Muscle of back (tissue), 11 donors: ENCODE measurements around the gene PEPD. TPM values are rescaled to one million over a fixed set of nuclear protein-coding genes. Genes with fewer than 3 reads are reported as not detected.

ENCODE experiments used
- DNase-seq, 3 donors: peaks; one replicate each; pipeline versions ENCODE4 v3.0.0 to v3.0.0-alpha.2; 2013
- polyA plus RNA-seq, 10 donors: library from polyadenylated mRNA; unstranded; fragments of 120-200 nt; gene quantifications; one replicate each; pipeline ENCODE4 v1.2.1, GENCODE V29; 2013; ENCODE audit not compliant: insufficient read length in 10 of 10

The PEPD gene
- polyA plus RNA-seq, 10 donors = 35.9 to 53.2 (median 44.4) TPM

DNA sequence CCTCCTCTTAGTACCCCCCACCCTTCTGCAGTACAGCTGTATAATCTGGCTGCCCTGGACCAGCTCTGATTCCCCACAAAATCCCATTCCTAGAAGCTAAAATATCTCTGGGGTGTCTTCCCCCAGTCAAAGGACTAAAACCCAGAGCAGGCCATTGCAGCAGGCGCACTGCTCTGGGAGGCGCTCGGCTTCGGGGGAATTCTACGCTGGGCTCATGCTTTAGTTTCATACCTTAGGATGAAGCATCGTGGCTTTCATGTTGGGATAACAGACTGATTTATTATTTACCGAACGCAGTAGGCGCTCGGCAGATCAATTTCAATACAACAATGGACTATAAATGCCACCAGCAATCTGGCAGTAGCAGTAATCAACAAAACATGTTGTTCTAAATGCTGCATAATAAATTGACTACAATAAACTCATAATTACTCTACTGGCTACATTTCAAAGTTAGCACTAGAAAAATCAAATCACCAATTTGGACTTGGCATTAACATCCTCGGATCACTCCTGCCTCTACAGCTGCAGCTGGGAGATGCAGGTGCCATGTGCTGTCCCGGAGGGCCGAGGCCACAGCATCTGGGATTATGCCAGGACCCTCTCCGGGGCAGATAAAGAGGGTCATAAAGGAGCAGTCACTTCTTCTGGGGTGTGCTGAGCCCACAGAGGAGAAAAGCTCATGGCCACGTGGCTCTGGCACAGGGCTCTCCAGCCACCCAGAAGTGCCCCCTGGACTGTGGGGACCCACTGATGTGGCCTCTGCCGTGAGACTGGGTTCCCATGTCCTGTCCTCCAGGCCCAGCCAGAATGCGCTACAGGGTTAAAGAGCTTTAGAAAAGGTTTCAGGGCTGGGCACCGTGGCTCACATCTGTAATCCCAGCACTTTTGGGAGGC lies 112.8 kb downstream of the PEPD start:
- no peak for DNase-seq

DNA sequence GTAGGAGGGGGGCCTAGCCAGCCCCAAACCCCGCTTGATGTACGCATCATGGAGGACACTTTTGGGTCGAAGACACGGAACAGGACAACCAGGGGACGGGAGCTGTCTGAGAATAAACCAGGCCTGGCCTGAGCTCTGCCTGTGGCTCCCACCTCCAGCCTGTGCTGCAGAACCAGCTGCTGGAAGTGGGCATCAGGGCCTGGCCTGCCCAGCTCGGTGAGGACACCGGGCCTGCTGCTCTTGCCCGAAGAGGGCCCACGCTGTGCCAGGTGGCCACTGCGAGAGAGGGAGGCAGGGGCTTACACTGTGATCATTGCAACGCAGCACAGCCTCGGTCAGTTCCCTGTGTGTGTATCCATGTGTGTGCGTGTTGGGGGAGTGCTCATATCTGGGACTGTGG lies 113.5 kb downstream of the PEPD start:
- DNase-seq = no peak

DNA sequence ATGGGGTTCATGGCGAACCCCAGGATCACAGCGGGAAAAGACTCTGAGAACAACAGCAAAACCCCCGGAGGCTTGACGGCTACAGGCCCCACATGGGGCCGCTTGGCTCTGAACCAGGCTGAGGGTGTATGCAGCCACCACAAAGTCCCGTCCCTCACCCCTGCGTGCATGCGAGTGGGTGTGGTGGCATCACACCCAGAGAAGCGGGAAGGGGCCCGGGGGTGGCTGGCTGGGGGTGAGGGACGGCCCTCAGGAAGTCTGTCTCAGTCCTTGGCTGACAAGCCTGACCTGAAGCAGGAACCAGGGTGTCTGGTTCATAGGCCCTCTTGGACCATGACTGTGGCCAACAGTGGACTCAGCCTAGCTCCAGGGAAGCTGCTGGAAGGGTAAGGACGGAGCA lies 113.9 kb downstream of the PEPD start:
- DNase-seq = no peak

DNA sequence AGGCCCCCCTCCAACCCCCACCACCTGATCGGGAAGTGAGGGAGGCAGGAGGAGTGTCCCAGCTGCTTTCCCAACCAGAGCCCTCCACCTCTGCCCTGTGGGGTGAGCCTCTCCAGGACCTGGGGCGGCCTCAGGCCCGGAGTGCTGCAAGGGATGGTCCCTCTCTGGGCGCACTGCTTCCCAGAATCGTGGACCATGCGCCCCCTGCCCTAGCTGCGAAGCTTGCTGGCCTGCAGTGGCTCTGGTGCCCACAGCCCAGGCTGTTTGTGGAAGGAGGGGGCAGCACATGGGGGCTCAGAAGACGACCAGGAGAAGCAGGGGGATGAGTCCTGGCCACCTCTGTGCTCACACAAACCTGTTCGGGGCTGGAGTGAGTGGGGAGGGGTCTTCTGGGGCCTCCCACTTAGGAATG lies 114.4 kb downstream of the PEPD start:
- no peak for DNase-seq

DNA sequence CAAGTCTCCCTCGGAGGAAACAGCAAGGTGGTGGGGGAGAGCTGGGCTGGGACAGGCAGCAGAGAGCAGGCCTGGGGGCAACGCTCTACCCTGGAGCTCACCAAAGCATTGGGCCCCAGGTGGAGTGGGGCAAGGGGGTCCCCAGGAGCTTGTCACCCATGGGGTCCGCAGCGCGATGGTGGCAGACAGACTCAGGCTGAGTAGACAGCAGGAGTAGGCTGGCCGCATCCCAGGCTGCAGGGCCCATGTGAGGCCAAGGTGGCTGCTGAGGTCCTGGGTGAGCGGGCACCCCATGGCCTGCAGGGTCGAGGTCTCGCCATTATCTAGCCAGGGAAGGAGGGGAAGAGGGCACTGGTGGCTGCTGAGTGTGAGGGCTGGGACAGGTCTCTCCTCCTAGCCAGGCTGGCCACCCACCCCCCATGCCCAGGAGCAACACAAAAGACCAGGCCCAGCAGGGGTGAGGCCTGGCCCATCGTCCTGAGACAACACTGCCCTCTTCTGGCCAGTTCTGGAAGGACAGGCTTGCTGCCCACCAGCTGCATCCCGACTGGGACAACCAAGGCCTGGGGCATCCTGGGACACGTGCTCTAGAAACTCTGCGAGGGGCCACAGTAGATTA lies 115.0 kb downstream of the PEPD start:
- DNase-seq = peak; percentile 40 to 83 (median 75)

DNA sequence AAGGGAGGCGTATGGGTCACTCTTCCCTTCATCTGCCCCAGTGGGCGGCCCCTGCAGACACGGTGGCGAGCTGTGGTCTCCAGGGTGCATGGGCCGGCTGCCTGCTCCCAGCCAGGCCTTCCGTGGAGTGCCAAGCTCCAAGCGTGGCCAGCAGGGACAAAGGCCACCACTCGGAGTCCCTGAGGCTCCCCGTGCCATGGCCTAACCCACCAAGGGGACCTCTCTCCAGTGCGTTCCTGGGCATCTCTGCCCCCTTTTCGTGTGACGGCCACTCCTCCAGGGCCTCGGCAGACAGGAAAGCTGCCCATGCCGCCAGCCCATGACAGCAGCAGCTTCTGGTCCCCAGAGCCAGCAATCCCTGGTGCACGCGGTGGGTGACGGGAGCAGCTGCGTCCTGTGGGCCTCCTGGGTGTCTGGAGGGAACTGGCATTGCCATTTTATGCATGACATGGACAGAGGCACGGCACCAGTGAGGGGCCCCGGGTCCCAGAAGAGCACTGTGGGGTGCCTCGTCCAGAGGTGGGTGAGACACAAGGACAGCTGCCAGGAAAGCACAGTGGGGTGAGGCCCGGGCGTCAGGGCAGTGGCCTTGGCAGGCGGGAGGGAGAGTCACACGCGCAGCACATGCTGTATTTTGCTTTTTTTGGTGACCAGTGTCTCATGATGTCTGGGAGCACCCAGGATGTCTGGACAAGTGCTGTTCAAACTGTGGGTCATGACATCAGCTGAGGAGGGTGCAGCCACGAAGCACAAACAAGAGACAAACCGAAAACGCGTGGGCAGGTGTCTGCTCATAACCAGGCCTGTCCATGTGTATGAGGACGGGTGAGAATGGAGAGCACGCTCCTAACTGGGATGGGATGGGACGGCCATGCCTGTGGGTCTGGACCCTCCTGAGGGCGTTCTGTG lies 115.8 kb downstream of the PEPD start:
- no peak for DNase-seq

DNA sequence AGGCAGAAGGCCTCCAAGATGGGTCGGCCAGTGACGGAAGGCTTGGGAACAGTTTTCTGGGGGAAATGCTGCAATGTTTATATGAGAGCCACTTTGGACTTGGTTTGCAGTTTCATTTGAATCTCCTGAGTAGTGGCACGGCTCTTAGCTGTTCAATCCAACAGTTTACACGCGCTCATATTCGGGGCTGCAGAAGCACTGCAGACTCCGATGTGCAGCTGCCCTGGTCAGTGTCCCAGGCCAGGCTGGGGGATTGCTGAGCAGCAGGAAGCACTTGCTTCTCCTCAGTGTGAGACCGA lies 116.4 kb downstream of the PEPD start:
- peak in 2 of 3 donors; percentile 76 to 92 for DNase-seq

DNA sequence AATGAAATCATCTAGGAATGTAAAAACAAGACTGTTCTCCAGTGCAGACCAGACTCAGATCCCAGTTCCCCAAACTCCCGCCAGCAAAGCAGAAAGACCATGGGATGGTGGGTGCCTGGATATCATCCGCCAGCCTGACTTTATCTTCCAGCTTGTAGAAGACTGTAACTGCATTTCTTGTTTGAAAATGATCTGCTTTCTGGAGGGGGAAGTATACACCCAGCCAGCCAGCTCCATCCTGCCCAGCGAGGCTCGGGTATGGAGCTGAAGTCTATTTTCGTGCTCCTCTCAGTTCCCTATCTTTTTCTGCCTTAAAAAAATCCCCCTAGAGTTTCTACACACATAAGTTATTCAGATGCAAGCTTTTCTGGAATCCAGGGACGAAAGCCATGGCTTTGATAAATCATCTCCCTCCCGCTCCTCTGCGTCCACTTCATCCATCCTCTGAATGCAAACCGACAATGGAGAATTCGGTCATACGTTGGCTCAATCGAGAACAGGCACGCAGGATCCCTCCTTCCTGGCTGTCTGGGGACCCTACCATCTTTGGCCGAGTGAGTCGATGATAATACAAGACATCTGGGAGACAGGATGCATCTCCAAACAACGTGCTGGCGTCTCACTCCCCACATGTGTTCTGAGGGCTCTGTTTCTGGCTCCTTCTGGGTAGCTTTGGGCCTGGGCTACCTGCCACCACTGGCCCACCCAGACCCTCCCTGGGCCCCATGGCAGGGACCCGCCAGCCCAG lies 116.9 kb downstream of the PEPD start:
- peak; percentile 54 to 94 (median 86) for DNase-seq

DNA sequence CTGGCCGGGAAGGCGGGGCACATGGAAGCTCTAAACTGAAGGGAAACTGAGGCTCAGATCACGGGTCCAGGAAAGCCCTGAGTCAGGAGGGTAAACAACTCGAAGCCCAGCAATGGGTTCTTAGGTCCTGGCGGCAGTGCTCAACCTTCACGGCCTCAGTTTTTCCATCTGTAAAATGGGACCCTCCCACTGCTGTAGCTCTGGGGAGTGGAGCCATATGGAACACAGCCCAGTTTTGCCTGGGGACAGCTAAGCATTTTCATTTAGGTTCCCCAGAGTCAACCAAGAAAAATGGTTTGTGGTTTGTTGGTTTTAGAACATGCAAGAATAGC lies 117.7 kb downstream of the PEPD start:
- DNase-seq = no peak

DNA sequence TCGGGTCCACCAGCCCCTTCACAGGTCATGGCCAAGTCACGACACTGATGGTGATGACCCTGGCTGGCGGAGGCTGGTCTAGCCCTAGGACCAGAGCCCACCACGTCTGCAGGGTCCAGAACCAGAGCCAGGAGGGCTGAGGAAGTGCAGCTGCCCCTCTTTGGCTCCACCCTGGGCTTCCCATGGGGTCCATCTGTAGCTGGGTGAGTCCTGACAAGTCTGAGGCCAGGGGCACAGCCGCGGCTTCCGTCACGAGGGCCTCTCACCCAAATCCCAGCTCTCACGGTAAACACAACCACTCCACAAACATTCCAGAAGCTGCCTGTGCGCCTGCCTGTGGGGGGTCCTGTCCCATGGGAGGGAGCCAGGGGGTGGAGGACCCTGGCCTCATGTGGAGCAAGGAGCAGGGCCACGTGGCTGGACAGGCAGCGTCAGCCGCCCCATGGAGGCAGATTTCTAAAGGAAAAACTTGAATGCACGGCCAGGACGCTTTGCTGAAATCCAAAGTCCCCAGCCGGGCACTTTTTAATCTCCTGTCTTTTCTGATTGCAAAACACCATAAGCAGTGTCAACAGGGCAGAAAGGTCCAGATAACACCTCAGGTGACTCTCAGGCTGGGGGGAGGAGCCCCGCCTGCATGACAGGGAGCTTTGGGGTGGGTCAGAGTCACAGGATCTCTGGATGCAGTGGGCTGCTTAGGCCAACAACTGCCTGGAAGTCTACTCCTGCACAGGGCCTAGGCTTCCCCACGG lies 118.2 kb downstream of the PEPD start:
- DNase-seq = no peak

DNA sequence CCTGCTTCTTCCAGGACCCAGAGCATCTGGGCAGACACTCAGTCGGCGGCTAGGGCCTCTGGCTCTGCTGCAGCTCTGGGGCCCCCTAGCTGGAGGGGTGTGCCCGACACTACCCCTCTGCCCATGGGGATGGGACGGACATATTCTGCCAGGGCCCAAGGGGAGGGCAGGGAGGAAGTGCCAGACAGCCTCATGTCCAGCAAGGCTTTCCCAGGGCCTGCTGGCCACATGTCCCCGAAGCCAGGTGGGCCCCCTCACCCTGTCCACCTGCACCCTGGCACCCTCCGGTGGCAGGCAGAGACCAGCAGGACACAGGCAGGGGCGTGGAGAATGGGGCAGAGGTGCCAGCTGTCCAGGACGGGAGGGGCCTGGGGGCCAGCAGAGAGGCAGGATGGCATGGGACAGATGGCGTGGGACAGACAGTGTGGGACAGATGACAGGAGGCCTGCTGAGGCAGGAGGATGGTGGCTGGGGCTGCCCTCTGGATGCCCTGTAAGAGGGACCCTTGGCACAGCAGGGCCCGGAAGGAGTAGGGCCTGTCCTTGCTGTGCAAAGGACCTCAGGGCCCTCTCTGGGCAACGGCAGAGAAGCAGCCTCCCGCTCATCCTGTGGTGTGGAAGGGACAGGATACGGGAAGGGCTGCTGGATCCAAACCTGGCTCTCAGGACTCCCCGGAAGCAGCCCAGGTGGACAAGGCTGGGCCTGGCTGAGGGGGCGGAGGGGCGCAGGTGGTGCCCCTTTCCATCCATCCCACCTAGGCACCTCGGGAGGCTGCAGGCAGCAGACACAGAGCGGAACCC lies 119.0 kb downstream of the PEPD start:
- no peak for DNase-seq

DNA sequence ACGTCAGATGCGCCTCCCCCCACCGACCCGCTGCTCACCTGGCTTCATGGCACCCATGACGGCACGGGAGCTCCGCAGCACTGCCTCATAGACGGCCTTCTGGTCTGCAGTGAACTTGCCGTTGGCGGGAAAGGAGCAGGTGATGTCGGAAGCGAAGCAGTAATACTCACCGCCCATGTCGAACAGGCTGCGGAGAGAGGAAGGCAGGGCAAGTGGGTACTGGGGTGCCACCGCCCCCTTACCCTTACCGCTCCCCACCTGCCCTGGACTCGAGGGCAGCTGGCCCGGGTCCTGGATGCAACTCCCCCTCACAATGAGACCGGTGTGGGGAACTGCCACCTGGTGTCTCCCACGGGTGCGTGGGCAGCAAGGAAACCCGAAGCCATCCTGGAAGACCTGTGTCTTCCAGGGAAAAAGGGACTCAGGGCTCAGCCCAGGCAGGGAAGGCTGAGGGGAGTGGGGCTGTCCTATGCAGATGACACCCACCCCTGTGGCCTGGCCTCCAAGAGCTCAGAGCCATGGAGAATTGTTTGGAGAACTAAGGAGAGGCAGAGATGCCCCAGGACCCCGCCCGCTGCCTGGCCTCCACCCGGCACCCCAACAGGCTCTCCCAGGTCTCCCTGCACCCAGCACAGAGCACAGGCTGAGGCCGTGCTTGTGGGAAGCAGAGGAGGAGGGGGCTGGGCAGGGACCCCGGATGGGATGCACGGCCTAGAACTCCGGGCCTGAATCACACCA lies 119.7 kb downstream of the PEPD start:
- DNase-seq = no peak

DNA sequence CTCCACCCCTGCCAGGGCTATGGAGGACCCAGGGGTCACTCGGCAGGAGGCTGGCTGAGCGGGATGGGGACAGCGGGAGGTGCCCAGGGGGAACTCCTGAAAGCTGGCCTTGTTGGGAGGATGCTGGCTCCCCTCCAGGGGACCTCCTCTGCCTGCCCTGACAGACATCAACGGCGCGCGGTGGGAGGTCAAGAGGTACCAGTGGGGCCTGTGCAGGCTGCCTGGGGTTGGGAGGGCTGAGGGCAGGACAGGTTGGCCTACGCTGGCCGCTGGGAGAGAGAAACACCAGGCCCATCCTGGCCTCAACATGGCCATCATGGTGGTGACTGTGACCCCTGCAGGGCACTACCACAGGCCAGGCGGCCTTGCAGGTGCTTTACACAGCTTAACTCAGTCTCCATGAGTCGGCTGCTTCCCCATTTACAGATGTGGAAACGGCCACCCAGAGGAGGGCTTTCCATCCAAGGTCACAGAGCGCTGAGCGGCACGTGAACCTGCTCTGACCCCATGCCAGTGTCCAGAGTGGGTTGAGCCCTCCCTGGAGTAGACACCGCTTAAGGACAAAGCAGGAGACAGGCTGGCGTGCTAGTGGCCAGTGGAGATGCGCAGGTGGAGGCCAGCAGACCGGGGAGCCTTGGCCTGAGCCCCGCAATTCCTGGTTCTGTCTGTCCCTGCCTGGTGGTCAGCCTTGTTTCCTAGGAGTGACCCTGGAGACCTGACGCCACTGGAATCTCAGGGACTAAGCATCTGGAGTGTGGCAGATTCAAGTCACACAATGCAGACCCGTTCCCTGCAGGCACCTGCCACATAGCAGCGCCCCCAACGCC lies 120.5 kb downstream of the PEPD start:
- DNase-seq = no peak

DNA sequence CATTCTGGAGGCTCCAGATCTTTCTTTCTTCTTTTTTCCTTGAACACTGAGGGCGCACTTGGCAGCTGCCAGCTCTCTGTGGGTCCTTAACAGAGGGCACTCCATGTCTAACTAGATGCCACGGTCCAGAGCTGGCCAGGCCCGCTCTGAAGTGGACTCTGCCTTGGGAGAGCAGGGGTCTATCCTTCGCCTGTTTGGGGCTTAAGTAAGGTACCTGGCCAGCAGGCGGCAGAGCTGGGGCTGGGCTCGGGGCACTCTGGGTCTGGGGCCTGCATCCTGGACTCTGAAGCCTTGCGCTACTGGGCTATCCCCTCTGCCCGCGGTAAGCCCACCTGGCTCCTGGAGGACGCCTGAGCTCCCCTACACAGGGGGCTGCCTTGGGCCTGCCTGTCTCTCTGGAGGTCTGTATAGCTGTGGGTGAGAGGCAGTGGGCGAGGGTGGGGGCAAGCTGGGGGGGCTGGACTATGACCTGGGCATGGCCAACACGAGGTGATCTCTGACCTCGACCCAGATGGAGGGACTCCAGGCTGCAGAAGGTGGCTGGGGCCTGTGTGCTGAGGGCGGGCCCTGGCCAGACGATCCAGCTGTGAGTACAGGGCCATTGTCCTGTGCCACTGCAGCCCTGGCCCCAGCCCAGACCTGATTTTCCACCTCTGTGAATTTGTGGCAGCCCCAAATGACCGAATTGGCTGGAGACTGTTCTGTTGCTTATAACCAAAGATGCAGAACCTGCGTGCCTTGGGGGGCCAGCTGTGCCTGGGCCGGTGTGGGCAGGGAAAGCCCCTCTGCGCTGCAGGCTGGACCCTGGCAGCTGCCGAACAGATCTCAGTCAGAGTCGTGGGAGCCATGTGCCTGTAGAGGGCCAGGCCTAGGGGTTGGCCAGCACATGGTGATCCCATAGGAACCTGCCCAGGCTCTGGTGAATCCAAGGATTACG lies 121.6 kb downstream of the PEPD start:
- DNase-seq = no peak

DNA sequence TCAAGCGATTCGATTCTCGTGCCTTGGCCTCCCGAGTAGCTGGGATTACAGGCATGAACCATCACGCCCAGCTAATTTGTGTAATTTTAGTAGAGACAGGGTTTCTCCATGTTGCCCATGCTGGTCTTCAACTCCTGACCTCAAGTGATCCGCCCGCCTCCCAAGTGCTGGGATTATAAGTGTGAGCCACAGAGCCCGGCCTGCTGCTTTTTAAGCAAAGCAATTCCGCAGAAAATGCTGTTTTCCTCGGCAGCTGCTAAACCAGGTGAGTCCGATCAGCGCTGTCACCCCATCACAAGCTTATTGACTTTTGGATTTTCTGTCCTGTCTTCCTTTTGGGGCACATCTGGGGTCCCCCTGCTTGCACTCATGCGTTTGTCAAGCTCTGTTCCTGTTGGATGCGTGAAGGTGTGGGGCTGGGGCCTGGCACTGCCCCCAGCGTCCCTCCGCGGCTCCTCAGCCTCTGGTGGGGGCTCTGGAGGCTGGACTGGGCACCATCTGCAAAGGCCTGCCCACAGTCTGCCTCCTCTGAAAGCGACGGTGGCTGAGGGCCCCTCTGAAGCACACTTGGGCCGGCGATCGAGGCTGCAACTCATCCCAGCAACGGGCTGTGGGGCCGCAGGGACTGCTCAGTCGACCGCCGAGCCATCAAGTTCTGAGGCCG lies 122.4 kb downstream of the PEPD start:
- no peak for DNase-seq

DNA sequence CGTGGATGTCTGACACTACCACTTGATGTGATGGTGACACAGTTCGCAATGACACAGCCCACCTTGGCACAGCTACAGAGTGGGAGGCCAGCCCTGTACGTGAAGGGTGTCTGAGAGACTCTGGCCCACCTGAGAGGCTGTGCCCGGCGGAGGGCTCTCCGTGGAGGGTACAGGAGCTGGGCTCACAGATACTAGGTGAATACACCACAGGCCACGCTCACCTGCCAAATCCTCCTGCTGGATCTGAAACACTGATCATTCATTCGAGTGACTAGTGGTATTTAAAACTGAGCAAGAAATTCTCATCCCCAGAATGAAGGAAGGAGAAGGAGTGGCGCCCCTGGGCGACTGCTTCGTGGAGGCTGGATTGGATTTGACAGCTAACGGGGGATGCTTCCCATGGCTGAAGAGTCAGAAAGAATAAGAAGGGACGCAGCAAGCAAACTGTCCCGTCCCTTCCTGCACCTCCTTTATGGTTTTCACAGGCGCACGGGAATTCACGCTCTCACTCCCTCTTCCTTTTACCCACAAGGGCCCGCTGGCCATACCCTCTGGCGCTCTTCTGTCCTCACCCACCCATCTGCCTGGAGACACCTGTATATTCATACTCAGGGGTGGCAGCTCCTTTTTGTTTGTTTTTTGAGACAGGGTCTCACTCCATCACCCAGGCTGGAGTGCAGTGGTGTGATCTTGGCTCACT lies 123.1 kb downstream of the PEPD start:
- no peak for DNase-seq
